K562 (cell line): ENCODE data around the gene CSTF1. TPM values are rescaled to one million over a fixed set of nuclear protein-coding genes. Genes with fewer than 3 reads are reported as not detected.

Source experiments
- FOXJ3 ChIP-seq: sonication (generic); formaldehyde crosslinking; IDR thresholded peaks from 2 replicates; pipeline ENCODE4 v1.4.0; 2020; ENCODE audit warnings: mild to moderate bottlenecking, missing genetic modification reagents
- GABPB1 ChIP-seq: sonication (generic); formaldehyde crosslinking; IDR thresholded peaks from 2 replicates; pipeline ENCODE4 v1.8.0; 2022; ENCODE audit warnings: mild to moderate bottlenecking, missing genetic modification reagents
- GATA2 ChIP-seq: sonication (generic); formaldehyde crosslinking; IDR thresholded peaks from 2 replicates; pipeline ENCODE4 v1.4.0; 2020; ENCODE audit warnings: mild to moderate bottlenecking, missing genetic modification reagents
- HNRNPLL ChIP-seq: fragments of 200-400 bp; formaldehyde crosslinking; IDR thresholded peaks from 2 replicates; pipeline ENCODE4 v1.6.1; 2017; ENCODE audit warnings: low read length, low read depth, mild to moderate bottlenecking; ENCODE audit not compliant: poor library complexity, severe bottlenecking
- NCOA6 ChIP-seq: fragments of 450-650 bp; IDR thresholded peaks from 2 replicates; pipeline ENCODE4 v1.6.1; 2017; ENCODE audit warnings: mild to moderate bottlenecking
- NR3C1 ChIP-seq: sonication (generic); formaldehyde crosslinking; IDR thresholded peaks from 2 replicates; pipeline ENCODE4 v1.8.1; 2022; ENCODE audit warnings: missing genetic modification reagents
- POLR2G ChIP-seq: fragments of 200-400 bp; formaldehyde crosslinking; IDR thresholded peaks from 2 replicates; pipeline ENCODE4 v1.6.1; 2017; ENCODE audit warnings: low read depth, mild to moderate bottlenecking, antibody characterized with exemption, low read length, moderate library complexity
- RCOR1 ChIP-seq, 2 experiments: IDR thresholded peaks; 2 replicates each; pipeline ENCODE4 v1.6.1; 2012; ENCODE audit warnings: low read depth in 2 of 2, low read length in 2 of 2, borderline replicate concordance in 1 of 2, improper control_type of control experiment in 1 of 2
- SAFB ChIP-seq: fragments of 200-400 bp; formaldehyde crosslinking; IDR thresholded peaks from 2 replicates; pipeline ENCODE4 v1.6.1; 2017; ENCODE audit warnings: low read depth, low read length, borderline replicate concordance
- SRF ChIP-seq, 2 experiments: fragments of 250-450, 450-650 bp in 1 of 2; sonication (Bioruptor Pico) in 1 of 2; sonication (generic) in 1 of 2; formaldehyde crosslinking; IDR thresholded peaks; 2 replicates each; pipeline versions ENCODE4 v1.5.0 to v1.5.1; 2020 to 2022; ENCODE audit warnings: mild to moderate bottlenecking in 1 of 2, missing genetic modification reagents in 1 of 2
- ZC3H4 ChIP-seq: sonication (generic); formaldehyde crosslinking; IDR thresholded peaks from 2 replicates; pipeline ENCODE4 v1.9.0; 2021; ENCODE audit warnings: missing genetic modification reagents, borderline replicate concordance
- ZNF551 ChIP-seq: fragments of 250-450 bp; sonication (Bioruptor Pico); IDR thresholded peaks from 2 replicates; pipeline ENCODE4 v1.5.0; 2021; ENCODE audit warnings: mild to moderate bottlenecking, moderate library complexity
- polyA plus RNA-seq, 8 experiments: library from polyadenylated mRNA; depleted of rRNA in 4 of 8; stranded (reverse) in 5 of 8; unstranded in 3 of 8; fragments of >200 nt; fragmentation: Nextera tagmentation in 2 of 8; fragmentation: Illumina TruSeq in 1 of 8; extraction: Ambion mirVana in 2 of 8; extraction: Trizol in 1 of 8; gene quantifications; 2 replicates each; pipeline versions ENCODE4 v1.2.1 to v1.2.3, GENCODE V29; 2011 to 2014; ENCODE audit warnings: inconsistent platforms in 1 of 8, missing spikeins in 1 of 8
- total RNA-seq, 7 experiments: library from RNA; depleted of rRNA in 6 of 7; stranded (reverse); fragments of >200 nt in 6 of 7; fragmentation: Illumina TruSeq in 2 of 7; extraction: Trizol in 2 of 7; gene quantifications; 2 replicates each; pipeline versions ENCODE4 v1.2.1 to v1.2.3, GENCODE V29; 2011 to 2021; ENCODE audit warnings: low replicate concordance in 1 of 7
- TF ChIP-seq, protein P1 (sequence below): fragments of 450-650 bp; IDR thresholded peaks from 2 replicates; pipeline ENCODE4 v1.6.1; 2016; ENCODE audit warnings: mild to moderate bottlenecking, moderate library complexity
- TF ChIP-seq, protein P2 (sequence below), 2 experiments: IDR thresholded peaks; 2 replicates each; pipeline ENCODE4 v1.6.1; 2011; ENCODE audit warnings: borderline replicate concordance in 1 of 2, control low read depth in 1 of 2, low read depth in 1 of 2, low read length in 1 of 2, mild to moderate bottlenecking in 1 of 2, mixed read lengths in 1 of 2, moderate library complexity in 1 of 2; ENCODE audit not compliant: insufficient read depth in 1 of 2, insufficient read length in 1 of 2, poor library complexity in 1 of 2, severe bottlenecking in 1 of 2; ENCODE audit errors: extremely low read depth in 1 of 2

The CSTF1 gene
- total and polyA plus RNA-seq, 9 of the 15 experiments (the other 6 are each of a cell fraction or from before 2014, with no cell fraction given), result 30.8 to 110 (median 53.4) TPM

DNA sequence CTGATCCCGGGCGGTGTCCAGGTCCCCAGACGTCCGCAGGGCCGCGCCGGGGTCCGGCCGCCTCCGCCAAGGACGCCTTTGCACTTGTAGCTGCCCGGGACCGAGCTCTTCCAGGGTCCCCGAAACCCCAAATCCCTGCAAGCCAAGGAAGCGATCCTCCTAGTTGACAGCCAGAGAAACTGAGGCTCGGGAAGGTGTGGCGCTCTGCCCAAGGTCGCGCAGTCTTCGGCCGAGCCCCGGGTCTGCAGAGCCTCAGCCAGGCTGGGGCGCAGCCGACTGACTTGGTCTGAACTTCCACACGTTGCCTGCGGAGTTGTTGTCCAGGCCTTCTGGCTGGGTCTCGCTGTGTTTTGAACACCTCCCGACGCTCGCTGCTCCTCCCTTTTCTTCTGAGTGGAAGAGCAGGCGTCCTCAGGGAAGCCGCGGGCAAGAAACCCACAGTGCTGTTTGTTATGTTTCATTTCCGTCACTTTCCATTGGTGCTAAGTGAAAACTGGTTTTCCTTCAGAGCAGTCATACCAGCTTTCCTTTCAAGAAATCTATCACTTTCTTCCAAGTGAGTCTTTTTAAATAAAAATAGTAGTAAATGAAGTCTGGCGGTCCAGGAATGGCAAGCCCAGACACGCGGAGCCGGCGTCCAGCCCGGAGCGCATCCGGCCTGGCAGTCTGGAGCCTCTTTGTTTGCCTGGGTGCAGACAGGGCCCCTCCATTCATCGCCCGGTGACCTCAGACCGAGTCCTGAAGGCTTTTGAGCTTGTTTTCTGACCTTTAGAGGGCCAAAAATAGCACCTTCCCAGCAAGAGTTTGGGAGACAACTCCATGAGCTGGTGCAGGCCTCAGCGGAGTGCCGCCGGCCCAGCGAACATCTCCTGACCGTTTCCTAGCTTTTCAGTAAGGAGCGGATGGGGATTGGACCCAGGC, 33.0 kb upstream of the CSTF1 start (continued):
- TF ChIP-seq, protein P1, sequence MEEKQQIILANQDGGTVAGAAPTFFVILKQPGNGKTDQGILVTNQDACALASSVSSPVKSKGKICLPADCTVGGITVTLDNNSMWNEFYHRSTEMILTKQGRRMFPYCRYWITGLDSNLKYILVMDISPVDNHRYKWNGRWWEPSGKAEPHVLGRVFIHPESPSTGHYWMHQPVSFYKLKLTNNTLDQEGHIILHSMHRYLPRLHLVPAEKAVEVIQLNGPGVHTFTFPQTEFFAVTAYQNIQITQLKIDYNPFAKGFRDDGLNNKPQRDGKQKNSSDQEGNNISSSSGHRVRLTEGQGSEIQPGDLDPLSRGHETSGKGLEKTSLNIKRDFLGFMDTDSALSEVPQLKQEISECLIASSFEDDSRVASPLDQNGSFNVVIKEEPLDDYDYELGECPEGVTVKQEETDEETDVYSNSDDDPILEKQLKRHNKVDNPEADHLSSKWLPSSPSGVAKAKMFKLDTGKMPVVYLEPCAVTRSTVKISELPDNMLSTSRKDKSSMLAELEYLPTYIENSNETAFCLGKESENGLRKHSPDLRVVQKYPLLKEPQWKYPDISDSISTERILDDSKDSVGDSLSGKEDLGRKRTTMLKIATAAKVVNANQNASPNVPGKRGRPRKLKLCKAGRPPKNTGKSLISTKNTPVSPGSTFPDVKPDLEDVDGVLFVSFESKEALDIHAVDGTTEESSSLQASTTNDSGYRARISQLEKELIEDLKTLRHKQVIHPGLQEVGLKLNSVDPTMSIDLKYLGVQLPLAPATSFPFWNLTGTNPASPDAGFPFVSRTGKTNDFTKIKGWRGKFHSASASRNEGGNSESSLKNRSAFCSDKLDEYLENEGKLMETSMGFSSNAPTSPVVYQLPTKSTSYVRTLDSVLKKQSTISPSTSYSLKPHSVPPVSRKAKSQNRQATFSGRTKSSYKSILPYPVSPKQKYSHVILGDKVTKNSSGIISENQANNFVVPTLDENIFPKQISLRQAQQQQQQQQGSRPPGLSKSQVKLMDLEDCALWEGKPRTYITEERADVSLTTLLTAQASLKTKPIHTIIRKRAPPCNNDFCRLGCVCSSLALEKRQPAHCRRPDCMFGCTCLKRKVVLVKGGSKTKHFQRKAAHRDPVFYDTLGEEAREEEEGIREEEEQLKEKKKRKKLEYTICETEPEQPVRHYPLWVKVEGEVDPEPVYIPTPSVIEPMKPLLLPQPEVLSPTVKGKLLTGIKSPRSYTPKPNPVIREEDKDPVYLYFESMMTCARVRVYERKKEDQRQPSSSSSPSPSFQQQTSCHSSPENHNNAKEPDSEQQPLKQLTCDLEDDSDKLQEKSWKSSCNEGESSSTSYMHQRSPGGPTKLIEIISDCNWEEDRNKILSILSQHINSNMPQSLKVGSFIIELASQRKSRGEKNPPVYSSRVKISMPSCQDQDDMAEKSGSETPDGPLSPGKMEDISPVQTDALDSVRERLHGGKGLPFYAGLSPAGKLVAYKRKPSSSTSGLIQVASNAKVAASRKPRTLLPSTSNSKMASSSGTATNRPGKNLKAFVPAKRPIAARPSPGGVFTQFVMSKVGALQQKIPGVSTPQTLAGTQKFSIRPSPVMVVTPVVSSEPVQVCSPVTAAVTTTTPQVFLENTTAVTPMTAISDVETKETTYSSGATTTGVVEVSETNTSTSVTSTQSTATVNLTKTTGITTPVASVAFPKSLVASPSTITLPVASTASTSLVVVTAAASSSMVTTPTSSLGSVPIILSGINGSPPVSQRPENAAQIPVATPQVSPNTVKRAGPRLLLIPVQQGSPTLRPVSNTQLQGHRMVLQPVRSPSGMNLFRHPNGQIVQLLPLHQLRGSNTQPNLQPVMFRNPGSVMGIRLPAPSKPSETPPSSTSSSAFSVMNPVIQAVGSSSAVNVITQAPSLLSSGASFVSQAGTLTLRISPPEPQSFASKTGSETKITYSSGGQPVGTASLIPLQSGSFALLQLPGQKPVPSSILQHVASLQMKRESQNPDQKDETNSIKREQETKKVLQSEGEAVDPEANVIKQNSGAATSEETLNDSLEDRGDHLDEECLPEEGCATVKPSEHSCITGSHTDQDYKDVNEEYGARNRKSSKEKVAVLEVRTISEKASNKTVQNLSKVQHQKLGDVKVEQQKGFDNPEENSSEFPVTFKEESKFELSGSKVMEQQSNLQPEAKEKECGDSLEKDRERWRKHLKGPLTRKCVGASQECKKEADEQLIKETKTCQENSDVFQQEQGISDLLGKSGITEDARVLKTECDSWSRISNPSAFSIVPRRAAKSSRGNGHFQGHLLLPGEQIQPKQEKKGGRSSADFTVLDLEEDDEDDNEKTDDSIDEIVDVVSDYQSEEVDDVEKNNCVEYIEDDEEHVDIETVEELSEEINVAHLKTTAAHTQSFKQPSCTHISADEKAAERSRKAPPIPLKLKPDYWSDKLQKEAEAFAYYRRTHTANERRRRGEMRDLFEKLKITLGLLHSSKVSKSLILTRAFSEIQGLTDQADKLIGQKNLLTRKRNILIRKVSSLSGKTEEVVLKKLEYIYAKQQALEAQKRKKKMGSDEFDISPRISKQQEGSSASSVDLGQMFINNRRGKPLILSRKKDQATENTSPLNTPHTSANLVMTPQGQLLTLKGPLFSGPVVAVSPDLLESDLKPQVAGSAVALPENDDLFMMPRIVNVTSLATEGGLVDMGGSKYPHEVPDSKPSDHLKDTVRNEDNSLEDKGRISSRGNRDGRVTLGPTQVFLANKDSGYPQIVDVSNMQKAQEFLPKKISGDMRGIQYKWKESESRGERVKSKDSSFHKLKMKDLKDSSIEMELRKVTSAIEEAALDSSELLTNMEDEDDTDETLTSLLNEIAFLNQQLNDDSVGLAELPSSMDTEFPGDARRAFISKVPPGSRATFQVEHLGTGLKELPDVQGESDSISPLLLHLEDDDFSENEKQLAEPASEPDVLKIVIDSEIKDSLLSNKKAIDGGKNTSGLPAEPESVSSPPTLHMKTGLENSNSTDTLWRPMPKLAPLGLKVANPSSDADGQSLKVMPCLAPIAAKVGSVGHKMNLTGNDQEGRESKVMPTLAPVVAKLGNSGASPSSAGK, result peak; percentile 67
- TF ChIP-seq FOXJ3 (CRISPR knock-in tag), result 0 out of 2 replicates have a peak, but pooled peaks have one; percentile 33
- TF ChIP-seq ZNF551, result no peak
- no peak for TF ChIP-seq GABPB1 (CRISPR knock-in tag)
- no peak for TF ChIP-seq RCOR1 (IDR thresholded peaks at IDR 0.05; ENCODE audit: borderline replicate concordance in 1 of 2, low read depth in 2 of 2, low read length in 2 of 2)
- no peak for TF ChIP-seq ZC3H4 (CRISPR knock-in tag)
- TF ChIP-seq HNRNPLL, result no peak
- peak; percentile 47 for TF ChIP-seq POLR2G
- TF ChIP-seq GATA2 (CRISPR knock-in tag), result peak; percentile 19; the same call in 1 of the 2 replicates
- no peak for TF ChIP-seq SAFB
- no peak for TF ChIP-seq NCOA6
- TF ChIP-seq SRF (CRISPR knock-in tag; IDR thresholded peaks at IDR 0.05), result no peak
- TF ChIP-seq, protein P2, sequence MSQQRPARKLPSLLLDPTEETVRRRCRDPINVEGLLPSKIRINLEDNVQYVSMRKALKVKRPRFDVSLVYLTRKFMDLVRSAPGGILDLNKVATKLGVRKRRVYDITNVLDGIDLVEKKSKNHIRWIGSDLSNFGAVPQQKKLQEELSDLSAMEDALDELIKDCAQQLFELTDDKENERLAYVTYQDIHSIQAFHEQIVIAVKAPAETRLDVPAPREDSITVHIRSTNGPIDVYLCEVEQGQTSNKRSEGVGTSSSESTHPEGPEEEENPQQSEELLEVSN (IDR thresholded peaks at IDR 0.05; ENCODE audit: borderline replicate concordance in 1 of 2, extremely low read depth in 1 of 2, insufficient read depth in 1 of 2, insufficient read length in 1 of 2, low read depth in 1 of 2, low read length in 1 of 2, poor library complexity in 1 of 2, severe bottlenecking in 1 of 2), result peak in 1 of 2 experiments; percentile 27
- no peak for TF ChIP-seq NR3C1 (CRISPR knock-in tag)
